AG04450 (cell line): Measurements from ENCODE around the gene RFC5. TPM values are rescaled to one million over a fixed set of nuclear protein-coding genes. Genes with fewer than 3 reads are reported as not detected.
"Not testable (repeated sequence)": the region's sequence is repeated elsewhere in the genome, so short reads cannot be mapped to it uniquely, and the experiment has no call there.

Source experiments
- CTCF ChIA-PET: fragments of 300-600, 350-600 bp; formaldehyde crosslinking; extraction: SDS; loops from one replicate; lab custom pipeline; 2022; ENCODE audit warnings: antibody characterized with exemption, inconsistent platforms; lab: Charles Lee
- POLR2A ChIA-PET: fragments of 350-600 bp; formaldehyde crosslinking; extraction: SDS; loops from one replicate; lab custom pipeline; 2021; ENCODE audit warnings: antibody characterized with exemption, inconsistent platforms; lab: Yijun Ruan, JAX
- DNase-seq: peaks from one replicate; pipeline ENCODE4 v3.0.0-alpha.2; 2011; ENCODE audit warnings: low read depth, low spot score
- H3K27ac ChIP-seq: one replicate; pipeline ENCODE4 v1.5.1; 2012; ENCODE audit warnings: low read depth, low read length, control low read depth
- H3K27me3 ChIP-seq: one replicate; pipeline ENCODE4 v1.6.0; 2012; ENCODE audit warnings: low read length; ENCODE audit not compliant: control insufficient read depth, insufficient read depth
- H3K4me3 ChIP-seq: 2 replicates; pipeline ENCODE4 v1.5.1; 2011; ENCODE audit warnings: mild to moderate bottlenecking, low read depth, low read length, control low read depth
- H3K9me3 ChIP-seq: 2 replicates; pipeline ENCODE4 v1.5.1; 2012; ENCODE audit warnings: low read length; ENCODE audit not compliant: control insufficient read depth, insufficient read depth
- polyA plus RNA-seq: library from polyadenylated mRNA; depleted of rRNA; stranded (reverse); fragments of >200 nt; gene quantifications from 2 replicates; pipeline ENCODE4 v1.2.3, GENCODE V29; 2011; rRNA removed
- small RNA-seq: library from RNA; depleted of rRNA; stranded (forward); fragments of <200 nt; gene quantifications from one replicate; pipeline ENCODE3, GENCODE V24; 2012; ENCODE audit warnings: low read depth; ENCODE audit not compliant: insufficient read length
- TF ChIP-seq, protein P1 (sequence below): IDR thresholded peaks from 2 replicates; pipeline ENCODE4 v1.5.1; 2011; ENCODE audit warnings: low read depth, low read length, control low read depth, inconsistent platforms

RFC5 gene
- polyA plus RNA-seq, 1 experiment: 10.4 TPM

DNA sequence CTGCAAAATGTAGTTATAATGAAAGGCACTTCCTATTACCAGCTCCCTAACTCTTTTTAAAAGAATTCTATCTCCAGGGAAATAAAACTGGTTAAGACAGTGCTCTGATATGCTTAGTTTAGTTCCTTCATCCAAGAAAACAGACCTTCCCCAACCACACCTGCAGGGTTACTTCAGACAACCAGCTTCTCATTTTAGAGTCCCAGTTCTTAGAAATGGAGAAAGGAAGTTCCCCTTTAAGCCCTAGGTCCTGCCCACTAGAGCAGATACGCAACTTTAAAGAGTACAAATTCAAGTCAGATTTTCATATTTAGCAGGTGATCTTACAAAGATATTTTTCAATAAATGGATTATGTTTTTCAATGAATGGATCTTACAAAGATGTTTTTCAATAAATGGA lies 48.9 kb downstream of the RFC5 start:
- TF ChIP-seq, protein P1, sequence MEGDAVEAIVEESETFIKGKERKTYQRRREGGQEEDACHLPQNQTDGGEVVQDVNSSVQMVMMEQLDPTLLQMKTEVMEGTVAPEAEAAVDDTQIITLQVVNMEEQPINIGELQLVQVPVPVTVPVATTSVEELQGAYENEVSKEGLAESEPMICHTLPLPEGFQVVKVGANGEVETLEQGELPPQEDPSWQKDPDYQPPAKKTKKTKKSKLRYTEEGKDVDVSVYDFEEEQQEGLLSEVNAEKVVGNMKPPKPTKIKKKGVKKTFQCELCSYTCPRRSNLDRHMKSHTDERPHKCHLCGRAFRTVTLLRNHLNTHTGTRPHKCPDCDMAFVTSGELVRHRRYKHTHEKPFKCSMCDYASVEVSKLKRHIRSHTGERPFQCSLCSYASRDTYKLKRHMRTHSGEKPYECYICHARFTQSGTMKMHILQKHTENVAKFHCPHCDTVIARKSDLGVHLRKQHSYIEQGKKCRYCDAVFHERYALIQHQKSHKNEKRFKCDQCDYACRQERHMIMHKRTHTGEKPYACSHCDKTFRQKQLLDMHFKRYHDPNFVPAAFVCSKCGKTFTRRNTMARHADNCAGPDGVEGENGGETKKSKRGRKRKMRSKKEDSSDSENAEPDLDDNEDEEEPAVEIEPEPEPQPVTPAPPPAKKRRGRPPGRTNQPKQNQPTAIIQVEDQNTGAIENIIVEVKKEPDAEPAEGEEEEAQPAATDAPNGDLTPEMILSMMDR: no peak
- ChIA-PET CTCF (interaction anchor here (1.5 to 2.1 kb wide), 3 partner anchors 10 to 310 kb away, joined by 4 to 7 read pairs (median 6); no protein-coding TSS in a partner anchor), POLR2A (no interaction called here)
- Histone ChIP-seq H3K27me3 (no peaks in the 10 kb centered on the region), H3K9me3 (no peaks in the 10 kb centered on the region), H3K4me3 (no peak overlapping the region), H3K27ac (no peak overlapping the region)
- no peak for DNase-seq

DNA sequence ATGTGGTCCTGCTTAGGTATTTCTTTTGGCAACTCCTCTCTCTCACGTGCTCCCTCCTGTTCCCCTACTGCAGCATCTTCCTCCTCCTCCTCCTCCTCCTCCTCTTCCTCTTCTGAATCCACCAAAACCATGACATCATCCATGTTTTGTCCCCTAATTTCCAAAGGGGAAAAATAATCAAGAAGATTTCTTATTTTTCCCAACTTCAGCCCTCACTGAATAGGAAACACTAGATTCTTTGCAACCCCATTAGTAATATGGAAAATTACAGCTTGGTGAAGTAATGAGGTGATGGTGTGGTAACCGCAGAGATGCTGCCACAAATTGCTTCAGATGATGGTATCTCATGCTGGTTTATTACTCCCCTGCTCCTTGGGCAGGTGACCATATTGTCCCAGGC lies 51.9 kb downstream of the RFC5 start:
- no peak overlapping the region for H3K27ac ChIP-seq
- no peaks in the 10 kb centered on the region for H3K27me3 ChIP-seq
- no peak overlapping the region for H3K4me3 ChIP-seq
- ChIA-PET CTCF (interaction anchor here (0.7 to 1.4 kb wide), 2 partner anchors 23 to 53 kb away, joined by 7 to 8 read pairs; no protein-coding TSS in a partner anchor), POLR2A (interaction anchor here (0.6 kb wide), 1 partner anchor 33 kb away, joined by 3 read pairs; no protein-coding TSS in a partner anchor)
- DNase-seq: no peak
- TF ChIP-seq, protein P1: no peak
- H3K9me3 ChIP-seq: no peaks in the 10 kb centered on the region

DNA sequence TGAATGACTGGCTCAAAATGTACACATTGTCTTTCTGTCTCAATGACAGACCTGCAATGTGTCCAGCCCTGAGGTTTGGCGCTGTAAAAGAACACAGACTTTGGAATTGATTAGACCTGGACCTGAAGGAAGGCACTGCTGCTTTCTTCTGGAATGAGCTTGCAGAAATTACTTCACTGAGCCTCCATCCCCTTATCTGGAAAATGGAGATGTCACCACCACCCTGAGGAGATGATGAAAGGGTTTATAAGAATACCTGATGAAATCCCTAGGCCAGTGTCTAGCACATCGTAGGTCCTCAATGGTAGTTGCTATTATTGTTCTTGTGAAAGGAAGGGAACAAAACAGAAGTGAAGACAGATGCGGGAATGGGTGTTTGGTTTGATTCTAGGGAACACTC lies 54.1 kb downstream of the RFC5 start:
- POLR2A ChIA-PET: no interaction called here
- CTCF ChIA-PET: interaction anchor here (0.6 kb wide), 1 partner anchor 58 kb away, joined by 5 read pairs; no protein-coding TSS in a partner anchor
- no peaks in the 10 kb centered on the region for H3K9me3 ChIP-seq
- no peak overlapping the region for H3K4me3 ChIP-seq
- DNase-seq: no peak
- H3K27ac ChIP-seq: no peak overlapping the region
- TF ChIP-seq, protein P1: no peak
- H3K27me3 ChIP-seq: no peaks in the 10 kb centered on the region

DNA sequence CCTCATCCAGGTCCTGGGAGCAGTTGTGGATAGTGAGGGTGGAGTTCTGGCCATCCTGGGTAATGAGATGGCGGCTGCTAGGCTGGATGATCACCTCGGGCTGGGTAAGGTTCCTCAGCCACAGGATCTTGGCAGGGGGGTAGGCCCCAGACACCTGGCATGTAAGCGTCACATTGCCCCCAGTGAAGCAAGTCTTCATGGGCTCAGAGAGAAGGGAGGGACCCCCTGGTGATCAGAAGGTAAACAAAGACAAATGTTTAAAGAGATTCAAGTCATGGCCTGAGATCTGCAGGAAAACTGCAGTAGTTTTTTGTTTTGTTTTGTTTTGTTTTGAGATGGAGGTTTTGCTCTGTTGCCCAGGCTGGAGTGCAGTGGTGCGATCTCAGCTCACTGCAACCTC lies 57.3 kb downstream of the RFC5 start:
- TF ChIP-seq, protein P1: no peak
- Histone ChIP-seq H3K9me3 (no peaks in the 10 kb centered on the region), H3K27ac (no peak overlapping the region), H3K4me3 (no peak overlapping the region), H3K27me3 (no peaks in the 10 kb centered on the region)
- ChIA-PET CTCF (interaction anchor here (1.0 kb wide), 1 partner anchor 47 kb away, joined by 3 read pairs; no protein-coding TSS in a partner anchor), POLR2A (no interaction called here)
- no peak for DNase-seq

DNA sequence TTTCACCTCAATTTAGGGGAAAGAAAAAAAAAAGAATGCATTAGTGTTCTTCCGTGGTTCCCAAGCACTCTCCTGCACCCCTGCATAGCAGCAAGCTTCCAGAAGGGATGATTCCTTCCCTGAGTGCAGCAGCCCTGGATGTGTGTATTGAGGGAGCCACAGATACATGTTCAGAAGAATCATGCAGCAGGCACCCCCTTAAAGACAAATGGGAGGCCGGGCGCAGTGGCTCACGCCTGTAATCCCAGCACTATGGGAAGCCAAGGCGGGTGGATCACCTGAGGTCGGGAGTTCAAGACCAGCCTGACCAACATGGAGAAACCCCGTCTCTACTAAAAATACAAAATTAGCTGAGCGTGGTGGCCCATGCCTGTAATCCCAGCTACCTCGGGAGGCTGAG lies 65.0 kb downstream of the RFC5 start:
- H3K27ac ChIP-seq, POLR2A ChIA-PET, H3K9me3 ChIP-seq, DNase-seq, H3K27me3 ChIP-seq, H3K4me3 ChIP-seq: not testable (repeated sequence)
- CTCF ChIA-PET: interaction anchor here (0.7 to 1.0 kb wide), 2 partner anchors 40 to 223 kb away, joined by 3 to 12 read pairs; no protein-coding TSS in a partner anchor

Small RNA genes lying within 50 kb of the gene (small RNA-seq; reads per million reads assigned to genes)
- not detected for gene AC131159.1

Other genes starting within 250 kb of the RFC5 start
- not detected in 2 replicates for gene KSR2, start 47.7 kb upstream of the RFC5 start, polyA plus RNA-seq
- gene WSB2, start 44.5 kb downstream of the RFC5 start, polyA plus RNA-seq: 111 and 126 TPM in 2 replicates
- gene VSIG10, start 87.3 kb downstream of the RFC5 start, polyA plus RNA-seq: 9.7 and 10.5 TPM in 2 replicates
- gene PEBP1, start 119.4 kb downstream of the RFC5 start, polyA plus RNA-seq: 149 and 151 TPM in 2 replicates